NOMO-1 treated with DMSO at 0.1 percent for 48 hours (cell line): ENCODE measurements around the gene CNP.
A peak's percentile ranks its signal among the peaks of the same experiment; 100 is the strongest.

ENCODE experiments used
- DNase-seq: peaks from one replicate; lab custom pipeline; 2025; ENCODE audit not compliant: unreplicated experiment; lab: John Stamatoyannopoulos, UW

The CNP gene

DNA sequence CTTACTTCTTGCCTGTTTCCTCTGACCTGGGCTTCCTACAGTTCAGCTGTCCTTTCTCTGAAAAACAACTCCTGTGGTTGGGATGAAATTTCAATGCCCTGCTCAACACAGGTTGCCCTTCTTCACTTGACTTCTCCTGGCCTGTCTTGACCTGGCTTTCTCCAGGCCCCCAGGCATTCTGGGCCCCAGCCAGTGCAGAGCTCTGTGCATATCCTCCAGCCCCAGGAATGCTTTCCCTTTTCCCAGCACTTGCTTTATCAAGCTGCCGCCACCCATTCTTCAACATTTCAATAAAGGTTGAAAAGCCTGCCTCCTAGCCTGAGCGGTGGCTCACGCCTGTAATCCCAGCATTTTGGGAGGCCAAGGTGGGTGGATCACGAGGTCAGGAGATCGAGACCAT, 25.4 kb upstream of the CNP start:
- DNase-seq, result no peak

DNA sequence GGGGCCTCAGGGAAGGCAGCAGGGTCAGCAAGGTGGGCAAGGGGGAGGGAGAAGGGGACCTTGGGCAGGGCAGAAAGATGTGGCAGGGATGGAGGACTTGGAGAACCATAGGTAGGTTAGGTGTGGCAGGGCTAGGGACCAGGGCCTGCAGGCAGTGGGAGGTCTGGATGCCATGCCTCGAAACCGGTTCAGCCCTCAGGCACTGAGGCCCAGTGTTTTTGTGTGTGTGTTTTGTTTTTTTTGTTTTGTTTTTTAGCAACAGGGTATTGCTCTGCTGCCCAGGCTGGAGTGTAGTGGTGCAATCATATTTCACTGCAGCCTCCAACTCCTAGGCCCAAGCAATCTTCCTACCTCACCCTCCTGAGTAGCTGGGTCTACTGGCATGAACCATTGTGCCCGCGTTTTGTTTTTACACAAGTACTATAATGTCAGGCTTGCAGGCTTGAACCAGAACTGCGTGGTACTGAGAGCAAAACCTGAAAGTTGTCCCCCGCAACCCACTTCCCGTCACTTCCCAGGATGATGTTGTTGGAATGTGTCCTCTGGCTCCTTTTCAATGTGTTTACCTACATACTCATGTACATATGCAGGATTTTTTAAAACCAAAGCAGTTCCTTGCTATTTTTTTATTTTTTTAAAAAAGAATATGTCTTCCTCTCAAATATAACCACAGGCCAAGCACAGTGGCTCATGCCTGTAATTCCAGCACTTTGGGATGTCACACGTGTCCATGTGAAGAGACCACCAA, 23.8 kb upstream of the CNP start:
- DNase-seq, result no peak

DNA sequence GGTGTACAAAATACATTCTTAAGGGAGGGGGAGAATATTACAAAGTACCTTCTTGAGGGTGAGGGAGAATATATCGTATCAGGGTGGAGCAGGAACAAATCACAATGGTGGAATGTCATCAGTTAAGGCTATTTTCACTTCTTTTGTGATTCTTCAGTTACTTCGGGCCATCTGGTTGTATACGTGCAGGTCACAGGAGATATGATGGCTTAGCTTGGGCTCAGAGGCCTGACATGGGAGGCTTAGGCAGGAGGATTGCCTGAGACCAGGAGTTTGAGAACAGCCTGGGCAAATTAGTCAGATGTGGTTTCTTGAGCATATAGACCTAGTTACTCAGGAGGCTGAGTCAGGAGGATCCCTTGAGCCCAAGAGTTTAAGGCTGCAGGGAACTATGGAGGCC, 23.1 kb upstream of the CNP start:
- no peak for DNase-seq

DNA sequence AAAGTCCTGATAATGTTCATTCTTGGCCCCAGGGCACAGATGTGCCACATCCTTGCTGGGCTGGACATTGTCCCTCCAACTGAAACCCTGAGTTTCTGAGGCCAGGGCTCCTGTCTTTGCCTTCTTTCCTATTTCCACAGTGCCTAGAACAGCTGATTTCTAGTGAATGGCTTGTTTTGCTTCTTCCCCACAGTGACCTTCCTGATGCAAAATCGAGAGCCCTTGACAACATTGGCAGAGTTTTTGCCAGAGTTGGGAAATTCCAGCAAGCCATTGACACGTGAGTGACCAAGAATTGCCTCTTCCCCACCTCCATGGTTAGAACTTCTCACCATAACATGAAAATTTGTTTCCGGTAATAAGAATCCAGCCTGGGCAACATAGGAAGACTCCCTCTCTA, 21.7 kb upstream of the CNP start:
- no peak for DNase-seq

DNA sequence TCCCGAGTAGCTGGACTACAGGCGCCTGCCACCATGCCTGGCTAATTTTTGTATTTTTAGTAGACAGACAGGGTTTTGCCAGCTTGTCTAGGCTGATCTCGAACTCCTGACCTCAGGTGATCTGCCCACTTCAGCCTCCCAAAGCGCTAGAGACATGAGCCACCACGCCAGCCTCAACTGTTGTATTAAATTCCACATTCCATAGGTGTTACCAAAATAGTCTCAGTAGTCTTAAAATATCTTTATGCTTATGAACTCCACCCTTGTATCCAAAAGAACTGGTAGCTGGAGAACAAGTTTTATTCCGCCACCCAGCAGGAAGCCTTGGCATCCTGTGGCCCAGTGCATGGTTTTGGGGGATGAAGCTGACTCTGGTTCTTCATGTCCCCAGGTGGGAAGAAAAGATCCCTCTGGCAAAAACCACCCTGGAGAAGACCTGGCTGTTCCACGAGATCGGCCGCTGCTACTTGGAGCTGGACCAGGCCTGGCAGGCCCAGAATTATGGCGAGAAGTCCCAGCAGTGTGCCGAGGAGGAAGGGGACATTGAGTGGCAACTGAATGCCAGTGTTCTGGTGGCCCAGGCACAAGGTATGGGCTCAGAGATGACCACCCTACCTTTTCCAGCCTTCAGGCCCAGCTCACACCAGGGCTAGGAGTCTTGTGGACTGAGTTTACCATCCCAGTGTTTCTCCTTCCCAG, 17.7 kb upstream of the CNP start:
- DNase-seq, result no peak

DNA sequence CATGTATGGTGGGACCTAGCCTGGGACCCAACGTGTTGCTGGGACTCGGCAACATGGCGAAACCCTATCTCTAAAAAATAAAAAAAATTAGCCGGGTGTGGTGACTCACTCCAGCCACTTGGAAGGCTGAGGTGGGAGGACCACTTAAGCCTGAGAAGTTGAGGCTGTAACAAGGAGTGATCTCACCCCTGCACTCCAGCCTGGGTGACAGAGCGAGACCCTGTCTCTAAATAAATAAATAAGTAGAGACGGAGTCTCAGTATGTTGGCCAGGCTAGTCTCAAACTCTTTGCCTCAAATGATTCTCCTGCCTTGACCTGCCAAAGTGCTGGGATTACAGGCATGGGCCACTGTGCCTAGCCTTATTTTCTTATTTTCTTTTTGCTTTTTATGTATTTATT, 10.1 kb upstream of the CNP start:
- DNase-seq, result no peak

DNA sequence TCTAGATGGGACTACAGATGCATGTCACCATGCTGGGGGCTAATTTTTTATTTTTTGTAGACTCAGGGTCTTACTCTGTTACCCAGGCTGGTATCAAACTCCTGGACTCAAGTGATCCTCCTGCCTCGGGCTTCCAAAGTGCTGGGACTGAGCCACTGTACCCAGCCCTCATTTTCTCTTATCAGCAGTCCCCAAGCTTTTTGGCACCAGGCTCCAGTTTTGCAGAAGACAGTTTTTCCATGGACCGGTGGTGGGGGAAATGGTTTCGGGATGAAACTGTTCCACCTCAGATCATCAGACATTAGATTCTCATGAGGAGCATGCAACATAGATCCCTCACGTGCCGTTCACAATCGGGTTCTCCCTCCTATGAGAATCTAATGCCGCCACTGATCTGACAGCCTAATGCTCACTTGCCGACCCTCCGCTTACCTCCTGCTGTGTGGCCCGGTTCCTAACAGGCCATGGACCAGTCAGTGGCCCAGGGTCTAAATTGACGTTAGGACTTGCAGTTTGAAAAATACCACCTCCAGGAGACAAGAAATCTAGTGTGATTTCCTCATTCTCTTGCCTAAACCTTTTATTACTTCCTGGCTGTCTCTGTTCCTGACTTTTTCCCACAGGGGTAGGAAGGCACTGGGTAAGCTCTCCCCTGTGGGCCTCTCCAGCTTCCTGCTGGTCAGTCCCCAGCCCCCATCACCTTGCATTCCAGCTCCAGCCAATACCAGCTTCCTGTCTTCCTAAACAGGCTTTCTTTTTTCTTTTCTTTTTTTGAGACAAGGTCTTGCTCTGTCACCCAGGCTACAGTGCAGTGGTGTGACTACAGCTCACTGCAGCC, 9.3 kb upstream of the CNP start:
- DNase-seq, result peak; percentile 37

DNA sequence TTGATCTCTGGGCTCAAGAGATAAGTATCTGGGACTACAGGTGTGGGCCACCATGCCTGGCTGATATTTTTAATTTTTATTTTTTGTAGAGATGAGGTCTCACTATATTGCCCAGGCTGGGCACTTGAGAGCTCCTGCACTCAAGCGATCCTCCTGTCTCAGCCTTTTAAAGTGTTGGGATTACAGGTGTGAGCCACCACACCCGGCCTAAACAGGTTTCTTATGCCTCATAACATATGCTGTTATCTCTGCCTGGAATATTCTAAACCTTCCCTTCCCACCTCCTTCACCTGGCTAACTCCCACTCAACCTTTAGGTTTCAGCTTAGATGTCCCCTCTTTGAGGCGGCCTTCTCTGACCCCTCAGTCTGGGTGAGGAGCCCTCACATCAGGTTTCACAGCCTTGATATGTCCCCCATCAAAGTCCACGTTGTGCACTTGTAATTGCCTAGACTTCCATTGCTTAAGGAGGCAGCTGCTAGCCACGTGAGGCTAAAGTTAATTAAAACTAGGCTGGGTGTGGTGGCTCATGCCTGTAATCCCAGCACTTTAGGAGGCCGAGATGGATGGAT, 8.6 kb upstream of the CNP start:
- DNase-seq, result no peak

DNA sequence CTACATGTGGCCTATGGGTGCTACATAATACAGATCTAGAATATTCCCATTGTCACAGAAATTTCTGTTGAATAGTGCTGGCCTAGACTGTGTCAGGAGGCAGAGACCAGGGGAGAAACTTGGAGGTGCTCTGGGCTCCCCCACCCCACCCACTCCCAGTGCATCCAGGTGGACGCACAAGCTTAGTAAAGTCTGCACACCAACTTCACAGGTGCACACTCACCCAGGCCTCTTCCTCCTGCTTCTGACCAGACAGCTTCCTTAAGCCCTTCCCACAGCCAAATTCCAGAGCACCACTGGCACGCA, 7.6 kb upstream of the CNP start:
- no peak for DNase-seq

DNA sequence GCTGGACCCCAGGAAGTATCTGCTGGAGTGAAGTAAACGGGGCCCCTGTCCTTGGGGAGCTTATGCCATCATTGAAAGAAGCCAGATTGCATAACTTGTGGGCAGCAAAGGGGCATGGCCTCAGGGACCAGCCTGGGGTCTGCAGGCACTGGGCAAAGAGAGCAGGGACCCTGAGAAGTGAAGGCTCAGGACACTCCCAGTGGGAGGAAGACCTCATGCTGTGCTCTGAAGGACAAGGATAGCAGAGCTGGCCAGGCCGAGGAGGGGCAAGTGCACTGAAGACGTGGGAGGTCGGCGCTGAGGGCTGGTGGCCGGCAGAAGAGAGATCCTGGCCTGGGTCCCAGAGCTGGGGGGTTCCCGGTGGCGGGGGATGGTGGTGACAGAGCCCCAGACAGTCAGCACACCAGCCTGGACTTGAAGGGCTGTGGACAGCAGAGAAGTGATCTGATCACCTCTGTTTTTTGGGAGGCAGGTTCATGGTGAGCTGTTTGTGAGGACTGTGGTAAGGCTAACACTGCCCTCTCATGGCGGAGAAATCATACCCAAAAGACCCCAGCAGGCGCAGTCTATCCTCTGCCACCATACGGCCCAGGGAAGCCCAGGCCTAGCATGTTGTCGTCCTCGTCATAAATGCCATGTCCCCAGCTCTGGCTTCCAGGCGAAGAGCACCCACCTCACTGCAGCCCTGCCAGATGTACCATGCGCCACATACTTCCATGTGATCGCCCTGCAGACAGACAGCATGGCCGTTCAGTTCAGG, 7.1 kb upstream of the CNP start:
- DNase-seq, result peak; percentile 60

DNA sequence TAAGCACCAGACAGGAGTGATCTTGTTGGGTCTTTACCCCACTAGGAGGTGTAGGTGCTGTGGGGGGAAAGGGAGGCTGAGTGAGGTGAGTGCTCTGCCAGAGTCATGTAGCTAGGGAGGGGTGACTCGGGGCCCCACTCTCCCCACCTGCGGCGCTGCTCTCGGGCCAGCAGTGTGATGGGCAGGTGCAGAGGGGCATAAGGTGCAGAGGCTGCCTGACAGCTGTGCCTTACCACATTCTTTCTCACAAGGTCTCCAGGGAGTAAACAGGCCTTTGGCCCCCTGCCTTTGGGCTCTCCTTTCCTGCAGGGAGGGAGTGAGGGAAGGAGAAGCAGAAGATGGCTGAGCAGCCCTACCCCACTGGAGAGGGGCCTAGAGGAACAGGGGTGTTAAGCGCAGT, 4.5 kb upstream of the CNP start:
- no peak for DNase-seq

DNA sequence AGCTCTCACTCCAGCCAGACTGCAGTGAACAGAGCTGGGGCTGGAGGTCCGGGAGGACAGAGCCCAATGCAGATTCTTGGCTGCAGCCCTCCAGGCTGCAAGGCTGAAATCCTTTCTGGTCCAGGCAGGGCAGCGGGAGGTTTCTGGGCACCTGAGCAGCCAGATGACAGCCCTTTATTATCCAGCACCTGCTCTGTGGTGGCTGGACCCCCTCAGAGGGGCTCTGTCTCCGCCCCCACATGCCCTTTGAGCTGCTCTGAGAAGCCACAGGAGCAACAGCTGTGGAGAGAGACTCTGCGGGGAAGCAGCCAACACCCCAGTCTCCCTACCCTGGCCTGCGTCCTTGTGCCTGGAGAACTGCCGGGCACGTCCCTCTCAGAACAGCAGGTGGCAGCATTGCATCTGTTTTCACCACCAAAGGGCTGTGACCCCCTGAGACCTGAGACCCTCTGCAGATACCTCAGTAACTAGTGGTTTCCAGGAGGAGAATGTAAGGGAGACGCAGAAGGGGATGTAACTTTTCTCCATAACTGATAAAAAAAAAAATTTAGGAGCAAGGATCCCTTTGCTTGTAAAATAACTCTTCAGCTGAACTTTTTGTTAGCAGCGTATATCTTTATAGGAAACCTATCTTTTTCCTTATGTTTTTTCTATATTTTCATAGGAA, 3.7 kb upstream of the CNP start:
- DNase-seq, result peak; percentile 53

DNA sequence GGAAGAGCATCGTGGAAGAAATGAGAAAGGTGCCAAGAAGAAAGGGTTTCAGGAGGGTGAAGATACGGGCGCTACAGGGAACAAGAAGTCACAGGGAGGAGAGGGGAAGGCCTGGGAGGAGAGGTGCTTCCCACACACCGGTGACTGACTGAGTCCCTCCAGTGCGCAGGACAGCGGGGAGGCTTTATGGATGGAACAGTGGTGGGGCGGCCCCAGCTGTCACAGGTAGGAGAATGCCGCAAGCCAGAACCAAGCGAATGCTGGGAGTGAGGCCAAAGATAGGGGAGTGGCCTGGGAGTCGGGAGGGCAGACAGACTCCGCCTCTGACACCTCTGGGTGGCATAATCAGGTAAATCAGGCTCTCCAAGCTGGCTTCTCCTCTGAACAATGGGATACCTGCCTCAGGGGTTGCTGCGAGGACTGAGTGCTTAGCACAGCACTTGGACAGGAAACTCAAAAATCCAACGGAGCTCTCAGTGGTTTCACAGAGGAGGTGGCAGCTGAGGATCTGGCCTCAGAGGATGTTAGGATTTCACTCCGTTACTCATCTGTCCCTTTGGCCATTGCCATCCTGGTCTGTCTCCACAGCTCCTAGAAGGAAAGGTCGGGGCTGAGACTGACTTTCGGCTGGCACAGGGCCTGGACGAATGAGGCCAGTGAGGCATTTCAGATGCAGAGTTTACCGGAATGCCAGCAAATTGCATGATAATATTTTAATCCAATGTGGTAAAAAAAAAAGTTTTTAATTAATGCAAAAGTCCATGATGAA, 717 bp upstream of the CNP start:
- no peak for DNase-seq

DNA sequence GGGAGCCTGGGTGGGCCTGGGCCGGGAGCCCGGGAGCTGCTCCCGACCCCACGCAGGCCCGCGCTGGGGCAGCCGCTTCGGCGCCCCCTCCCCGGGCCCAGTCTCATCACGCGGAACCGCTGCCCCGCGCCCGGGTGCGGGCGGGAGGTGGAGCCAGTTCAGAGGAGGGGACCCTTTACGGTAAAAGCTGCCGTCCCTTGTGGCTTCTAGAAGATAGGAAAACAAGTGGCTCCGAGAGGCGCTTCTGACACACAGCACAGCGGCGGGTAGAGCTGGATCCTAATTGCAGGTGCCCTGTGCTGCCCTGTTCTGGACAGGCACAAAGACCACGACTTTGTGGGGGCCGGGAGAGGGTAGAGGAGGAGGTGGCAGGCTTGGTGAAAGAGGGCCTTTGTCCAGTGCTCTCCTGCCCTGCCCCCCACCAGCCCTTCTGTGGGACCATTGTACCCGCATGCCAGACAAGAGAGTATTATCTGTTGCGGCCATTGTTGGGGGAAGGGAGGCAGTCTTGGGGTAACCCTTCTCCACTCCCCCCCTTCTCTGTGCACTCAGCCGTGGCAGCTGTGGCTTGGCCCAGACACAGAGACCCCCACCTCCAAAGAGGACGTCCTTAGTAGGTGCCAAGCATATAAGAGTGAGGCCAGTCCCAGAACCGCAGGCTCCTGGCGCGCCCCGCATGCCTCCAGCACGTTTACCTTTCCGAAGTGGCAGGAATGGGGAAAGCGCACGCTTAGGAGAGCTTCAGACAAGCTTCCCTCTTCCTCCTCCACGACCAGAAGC, 736 bp downstream of the CNP start:
- DNase-seq, result peak; percentile 28

DNA sequence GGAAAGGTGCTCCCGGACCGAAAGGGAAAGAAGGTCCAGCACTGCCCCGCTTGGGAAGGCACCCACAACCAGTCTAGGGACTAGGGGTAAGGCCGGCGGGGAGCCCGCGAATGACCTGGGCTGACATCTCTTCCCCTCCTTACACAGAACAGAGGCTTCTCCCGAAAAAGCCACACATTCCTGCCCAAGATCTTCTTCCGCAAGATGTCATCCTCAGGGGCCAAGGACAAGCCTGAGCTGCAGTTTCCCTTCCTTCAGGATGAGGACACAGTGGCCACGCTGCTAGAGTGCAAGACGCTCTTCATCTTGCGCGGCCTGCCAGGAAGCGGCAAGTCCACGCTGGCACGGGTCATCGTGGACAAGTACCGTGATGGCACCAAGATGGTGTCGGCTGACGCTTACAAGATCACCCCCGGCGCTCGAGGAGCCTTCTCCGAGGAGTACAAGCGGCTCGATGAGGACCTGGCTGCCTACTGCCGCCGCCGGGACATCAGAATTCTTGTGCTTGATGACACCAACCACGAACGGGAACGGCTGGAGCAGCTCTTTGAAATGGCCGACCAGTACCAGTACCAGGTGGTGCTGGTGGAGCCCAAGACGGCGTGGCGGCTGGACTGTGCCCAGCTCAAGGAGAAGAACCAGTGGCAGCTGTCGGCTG, 1.5 kb downstream of the CNP start:
- DNase-seq, result no peak

DNA sequence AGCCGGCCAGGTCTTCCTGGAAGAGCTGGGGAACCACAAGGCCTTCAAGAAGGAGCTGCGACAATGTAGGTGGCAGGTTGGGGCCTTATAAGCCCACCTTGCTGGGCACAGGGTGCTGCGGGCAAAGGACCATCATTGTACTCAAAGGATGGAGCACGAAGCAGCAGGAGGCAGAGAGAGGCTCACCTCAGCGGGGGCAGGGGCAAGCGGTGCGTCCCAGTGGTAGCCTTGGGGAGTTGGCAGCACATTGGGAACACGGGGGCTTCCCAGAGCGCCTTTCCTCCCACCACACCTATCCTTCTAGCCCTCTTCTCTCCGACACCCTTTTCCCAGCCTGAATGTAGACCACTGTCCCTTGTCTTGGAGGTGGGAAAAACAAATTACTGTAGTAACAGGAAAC, 2.1 kb downstream of the CNP start:
- DNase-seq, result no peak

DNA sequence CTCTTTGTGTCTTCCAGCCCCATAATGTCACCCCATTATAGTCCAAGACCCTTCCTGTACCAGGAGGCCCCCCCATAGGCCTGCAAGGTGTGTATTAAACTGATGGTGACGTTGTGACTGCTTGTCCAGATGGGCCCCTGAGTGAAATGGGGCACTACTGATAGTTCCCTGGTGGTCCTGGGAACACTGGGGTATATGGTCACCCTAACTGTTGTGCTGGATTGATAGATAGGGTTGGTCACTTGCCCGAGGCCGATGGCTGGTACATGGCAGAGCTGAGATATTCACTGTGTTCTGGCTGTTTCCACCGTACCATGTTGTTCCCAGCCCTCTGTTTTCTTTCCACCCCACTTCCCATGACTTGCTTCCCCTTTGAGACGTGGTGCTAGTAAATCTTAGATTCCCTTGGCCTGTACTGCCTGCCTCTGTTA, 4.3 kb downstream of the CNP start:
- DNase-seq, result no peak

DNA sequence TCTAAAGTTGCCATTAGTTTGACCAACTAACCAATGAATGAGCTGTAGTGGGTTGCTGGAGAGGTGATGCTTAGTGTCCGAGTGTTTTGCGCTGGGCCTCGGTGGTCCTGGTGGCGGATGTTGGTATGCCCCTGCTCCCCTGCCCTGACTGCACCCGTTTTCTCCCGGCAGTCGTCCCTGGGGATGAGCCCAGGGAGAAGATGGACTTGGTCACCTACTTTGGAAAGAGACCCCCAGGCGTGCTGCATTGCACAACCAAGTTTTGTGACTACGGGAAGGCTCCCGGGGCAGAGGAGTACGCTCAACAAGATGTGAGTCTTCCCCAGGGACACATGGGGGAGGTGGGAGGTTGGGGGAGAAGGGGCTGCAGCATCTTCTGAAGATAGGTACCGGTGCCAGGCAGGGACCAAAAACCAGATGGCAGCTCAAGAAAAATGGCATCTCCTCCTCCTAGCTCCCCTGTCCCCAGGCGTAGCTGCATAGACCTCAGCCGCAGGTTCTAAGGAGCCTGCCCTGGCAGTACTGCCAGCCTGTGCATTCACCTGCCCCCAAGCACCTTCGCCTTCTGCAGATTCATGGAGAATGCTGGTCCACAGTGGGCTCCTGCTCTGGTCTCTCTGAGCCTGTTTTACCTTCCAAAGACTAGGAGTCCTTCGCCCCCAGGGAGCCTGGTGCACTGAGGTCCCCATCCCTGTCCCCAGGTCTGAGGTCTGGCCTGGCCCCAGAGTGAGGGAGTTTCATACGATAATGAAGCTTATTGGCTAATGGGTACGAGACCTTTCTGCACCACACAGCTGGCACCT, 5.3 kb downstream of the CNP start:
- DNase-seq, result no peak
